GM10266 (cell line): ENCODE results near the gene NEGR1.
"Not testable (repeated sequence)": the region's sequence is repeated elsewhere in the genome, so short reads cannot be mapped to it uniquely, and the experiment has no call there.

Source experiments
- DNase-seq: peaks from one replicate; pipeline ENCODE4 v3.0.0; 2012; ENCODE audit errors: extremely low spot score
- TF ChIP-seq, protein P1 (sequence below): IDR thresholded peaks from 2 replicates; pipeline ENCODE4 v1.5.1; 2012; ENCODE audit warnings: mild to moderate bottlenecking, low read depth; ENCODE audit not compliant: control insufficient read depth, insufficient read depth; ENCODE audit errors: missing control alignments

Gene NEGR1

GRCh38 chr1:71908871-71909390 lies 373.4 kb downstream of the NEGR1 start:
- DNase-seq = no peak
- TF ChIP-seq, protein P1, sequence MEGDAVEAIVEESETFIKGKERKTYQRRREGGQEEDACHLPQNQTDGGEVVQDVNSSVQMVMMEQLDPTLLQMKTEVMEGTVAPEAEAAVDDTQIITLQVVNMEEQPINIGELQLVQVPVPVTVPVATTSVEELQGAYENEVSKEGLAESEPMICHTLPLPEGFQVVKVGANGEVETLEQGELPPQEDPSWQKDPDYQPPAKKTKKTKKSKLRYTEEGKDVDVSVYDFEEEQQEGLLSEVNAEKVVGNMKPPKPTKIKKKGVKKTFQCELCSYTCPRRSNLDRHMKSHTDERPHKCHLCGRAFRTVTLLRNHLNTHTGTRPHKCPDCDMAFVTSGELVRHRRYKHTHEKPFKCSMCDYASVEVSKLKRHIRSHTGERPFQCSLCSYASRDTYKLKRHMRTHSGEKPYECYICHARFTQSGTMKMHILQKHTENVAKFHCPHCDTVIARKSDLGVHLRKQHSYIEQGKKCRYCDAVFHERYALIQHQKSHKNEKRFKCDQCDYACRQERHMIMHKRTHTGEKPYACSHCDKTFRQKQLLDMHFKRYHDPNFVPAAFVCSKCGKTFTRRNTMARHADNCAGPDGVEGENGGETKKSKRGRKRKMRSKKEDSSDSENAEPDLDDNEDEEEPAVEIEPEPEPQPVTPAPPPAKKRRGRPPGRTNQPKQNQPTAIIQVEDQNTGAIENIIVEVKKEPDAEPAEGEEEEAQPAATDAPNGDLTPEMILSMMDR = no peak

GRCh38 chr1:71908303-71908702 lies 374.0 kb downstream of the NEGR1 start:
- no peak for DNase-seq
- TF ChIP-seq, protein P1 = no peak

- no peak for DNase-seq
- TF ChIP-seq, protein P1 = no peak
Measured at GRCh38 chr1:71899881-71900280, 382.5 kb downstream of the NEGR1 start.

DNA sequence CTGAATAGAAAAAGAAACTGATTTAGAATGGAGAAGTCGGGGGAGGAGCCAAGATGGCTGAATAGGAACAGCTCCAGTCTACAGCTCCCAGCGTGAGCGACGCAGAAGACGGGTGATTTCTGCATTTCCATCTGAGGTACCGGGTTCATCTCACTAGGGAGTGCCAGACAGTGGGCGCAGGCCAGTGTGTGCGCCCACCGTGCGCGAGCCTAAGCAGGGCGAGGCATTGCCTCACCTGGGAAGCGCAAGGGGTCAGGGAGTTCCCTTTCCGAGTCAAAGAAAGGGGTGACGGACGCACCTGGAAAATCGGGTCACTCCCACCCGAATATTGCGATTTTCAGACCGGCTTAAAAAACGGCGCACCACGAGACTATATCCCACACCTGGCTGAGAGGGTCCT lies 394.2 kb downstream of the NEGR1 start:
- not testable (repeated sequence) for DNase-seq

DNA sequence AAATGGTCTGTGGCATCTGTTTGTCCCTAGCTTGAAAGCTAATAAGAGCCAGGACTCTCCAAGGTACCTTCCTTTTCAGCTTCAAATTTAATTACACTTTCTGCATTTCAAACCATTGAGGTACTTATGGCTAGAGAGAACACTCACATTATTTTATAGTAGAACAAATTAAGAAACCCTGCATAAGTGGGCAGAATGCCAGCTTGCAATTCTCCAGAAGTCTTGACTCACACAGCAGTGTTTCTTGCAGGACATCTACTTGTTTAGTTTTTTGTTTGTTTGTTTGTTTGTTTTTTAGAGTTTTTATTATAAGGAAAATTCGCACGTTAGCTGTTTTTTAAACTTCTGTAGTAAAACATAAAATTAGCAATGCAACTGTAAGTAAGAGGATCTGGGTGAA lies 397.2 kb downstream of the NEGR1 start:
- no peak for DNase-seq

GRCh38 chr1:71882637-71883036 lies 399.7 kb downstream of the NEGR1 start:
- TF ChIP-seq, protein P1 = no peak
- no peak for DNase-seq

More for the DNA sequence above, 397.2 kb downstream of the NEGR1 start:
- TF ChIP-seq, protein P1 = no peak

DNA sequence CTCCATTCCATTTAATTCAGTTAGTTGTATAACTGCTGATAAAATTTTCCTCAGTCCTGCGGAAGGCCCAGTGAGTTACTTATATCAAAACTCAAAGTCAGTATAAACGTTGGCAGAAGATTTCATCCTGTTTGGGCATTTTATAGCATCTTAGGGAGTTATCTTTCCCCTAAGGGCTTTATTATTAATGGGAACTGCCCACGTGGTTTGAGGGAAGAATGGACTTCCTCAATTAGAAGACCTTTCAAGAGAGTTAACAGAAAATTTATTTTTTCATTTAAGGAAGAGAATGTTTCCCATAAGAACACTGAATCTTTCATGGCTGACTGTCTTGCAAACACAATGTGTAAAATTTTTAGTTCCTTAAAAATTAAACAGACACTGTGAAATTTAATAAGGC lies 400.1 kb downstream of the NEGR1 start:
- DNase-seq = no peak
- TF ChIP-seq, protein P1 = no peak

GRCh38 chr1:71881611-71882010 lies 400.7 kb downstream of the NEGR1 start:
- DNase-seq = no peak

More at GRCh38 chr1:71881611-71882010, 400.7 kb downstream of the NEGR1 start:
- TF ChIP-seq, protein P1 = no peak
